Peyer's patch (tissue), 4 donors: ENCODE data around the gene TYMP. TPM values are rescaled to one million over a fixed set of nuclear protein-coding genes. Genes with fewer than 3 reads are reported as not detected.
A peak's percentile ranks its signal among the peaks of the same experiment; 100 is the strongest.

Experiments
- DNase-seq, 3 donors: peaks; one replicate each; pipeline ENCODE4 v3.0.0-alpha.2; 2017 to 2019
- H3K27ac ChIP-seq, 4 donors: fragments of 200-600 bp; sonication (generic); one replicate each; pipeline ENCODE4 v1.5.1; 2016 to 2019
- H3K27me3 ChIP-seq, 2 donors: fragments of 200-600 bp; sonication (generic); one replicate each; pipeline ENCODE4 v1.5.1; 2019
- H3K36me3 ChIP-seq, 3 donors: fragments of 200-600 bp; sonication (generic); one replicate each; pipeline ENCODE4 v1.5.1; 2016 to 2019
- H3K4me1 ChIP-seq, 4 donors: fragments of 200-600 bp; sonication (generic); one replicate each; pipeline ENCODE4 v1.5.1; 2016 to 2019
- H3K4me3 ChIP-seq, 4 donors: fragments of 200-600 bp; sonication (generic); 1 replicate in 3 of 4; 2 replicates in 1 of 4; pipeline ENCODE4 v1.5.1; 2016 to 2019; ENCODE audit warnings: mild to moderate bottlenecking in 1 of 4
- H3K9me3 ChIP-seq, 4 donors: fragments of 200-600 bp; sonication (generic); one replicate each; pipeline ENCODE4 v1.5.1; 2016 to 2019; ENCODE audit warnings: mild to moderate bottlenecking in 1 of 4
- CTCF ChIP-seq, 6 experiments: fragments of 450-650 bp in 4 of 6; fragments of 200-600 bp in 2 of 6; sonication (generic) in 1 of 6; IDR thresholded peaks; one replicate each; pipeline ENCODE4 v1.5.1; 2017 to 2019; ENCODE audit warnings: antibody characterized with exemption in 6 of 6, mild to moderate bottlenecking in 3 of 6, moderate library complexity in 1 of 6
- POLR2A ChIP-seq, 2 donors: fragments of 450-650 bp; IDR thresholded peaks; one replicate each; pipeline ENCODE4 v1.5.1; 2017; ENCODE audit warnings: antibody characterized with exemption in 2 of 2, mild to moderate bottlenecking in 2 of 2, moderate library complexity in 2 of 2
- total RNA-seq, 4 donors: library from RNA; depleted of rRNA; stranded (reverse); fragments of >200 nt; gene quantifications; one replicate each; pipeline ENCODE4 v1.1.0, GENCODE V29; 2016

The TYMP gene
- total RNA-seq, 4 donors from 2014 or later: 53.5 to 93.9 (median 88.3) TPM

GRCh38 chr22:50505776-50506610, 23.8 kb downstream of the TYMP start:
- Histone ChIP-seq H3K36me3 (peaks cover 0 to 44% (median 0%) of the 10 kb centered on the region in 3 donors), H3K27me3 (no peaks in the 10 kb centered on the region), H3K9me3 (no peaks in the 10 kb centered on the region), H3K4me1 (peaks cover 0 to 35% (median 8%) of the 10 kb centered on the region in 4 donors), H3K27ac (peak overlapping the region in 2 of 4 donors; percentile 93 to 98), H3K4me3 (peak overlapping the region in 3 of 4 donors; percentile 81 to 100 (median 99))
- DNase-seq: no peak
- TF ChIP-seq CTCF (IDR thresholded peaks at IDR 0.05) (no peak), POLR2A (IDR thresholded peaks at IDR 0.05) (no peak)

GRCh38 chr22:50505276-50505775, 24.5 kb downstream of the TYMP start:
- no peak for TF ChIP-seq CTCF (IDR thresholded peaks at IDR 0.05)
- TF ChIP-seq POLR2A (IDR thresholded peaks at IDR 0.05): no peak
- Histone ChIP-seq H3K27ac (no peak overlapping the region), H3K4me3 (no peak overlapping the region), H3K4me1 (peaks cover 0 to 35% (median 8%) of the 10 kb centered on the region in 4 donors), H3K9me3 (no peaks in the 10 kb centered on the region), H3K27me3 (no peaks in the 10 kb centered on the region), H3K36me3 (peaks cover 0 to 40% (median 0%) of the 10 kb centered on the region in 3 donors)
- DNase-seq: no peak

GRCh38 chr22:50504369-50505211, 25.2 kb downstream of the TYMP start:
- Histone ChIP-seq H3K27me3 (no peaks in the 10 kb centered on the region), H3K4me3 (no peak overlapping the region), H3K4me1 (peaks cover 0 to 35% (median 8%) of the 10 kb centered on the region in 4 donors), H3K9me3 (no peaks in the 10 kb centered on the region), H3K27ac (no peak overlapping the region), H3K36me3 (peaks cover 0 to 40% (median 0%) of the 10 kb centered on the region in 3 donors)
- no peak for DNase-seq
- TF ChIP-seq CTCF (IDR thresholded peaks at IDR 0.05): no peak

- TF ChIP-seq CTCF (IDR thresholded peaks at IDR 0.05): no peak
- no peak for TF ChIP-seq POLR2A (IDR thresholded peaks at IDR 0.05)
- Histone ChIP-seq H3K4me3 (no peak overlapping the region), H3K27ac (no peak overlapping the region), H3K36me3 (peaks cover 0 to 40% (median 0%) of the 10 kb centered on the region in 3 donors), H3K27me3 (no peaks in the 10 kb centered on the region), H3K4me1 (peaks cover 0 to 25% (median 8%) of the 10 kb centered on the region in 4 donors), H3K9me3 (no peaks in the 10 kb centered on the region)
- no peak for DNase-seq
Observed at GRCh38 chr22:50503475-50504145, 26.2 kb downstream of the TYMP start.
